Kidney (tissue), 2 donors: ENCODE data around the gene GMPPA. TPM values are rescaled to one million over a fixed set of nuclear protein-coding genes. Genes with fewer than 3 reads are reported as not detected.

Experiments
- microRNA-seq: library from miRNA; unstranded; fragments of <30 nt; microRNA quantifications from one replicate; pipeline ENCODE4 v1.2.0, GENCODE V29; 2020
- polyA plus RNA-seq: library from polyadenylated mRNA; stranded (reverse); fragments of 350-450 nt; fragmentation: Illumina TruSeq; extraction: RNeasy Lipid Tissue Mini Kit (QIAGEN cat#74804); gene quantifications from one replicate; pipeline ENCODE4 v1.2.3, GENCODE V29; 2014; ENCODE audit warnings: low read depth, low replicate concordance; ENCODE audit not compliant: insufficient read depth
- total RNA-seq: library from RNA; stranded (reverse); fragmentation: NEBNext Ultra II Directional; extraction: Animal tissue kit (Norgen Biotek cat#: 25700); gene quantifications from one replicate; pipeline ENCODE4 v1.2.1, GENCODE V29; 2021
- donor health status: DM: yes; HTN: yes; CAD: no.

GMPPA gene
- total and polyA plus RNA-seq, 2 donors from 2014 or later, result 33.9 to 53.1 TPM

Small RNA genes lying within 50 kb of the gene (microRNA-seq; reads per million reads assigned to microRNA genes)
- gene MIR3132, result not detected

Other genes with a start within 250 kb of the GMPPA start
- 0.98 TPM for gene TUBA4B, start 245.6 kb upstream of the GMPPA start, total RNA-seq
- gene TUBA4B, start 245.6 kb upstream of the GMPPA start, polyA plus RNA-seq, result 15.4 TPM
- 49.4 TPM for gene TUBA4A, start 245.0 kb upstream of the GMPPA start, total RNA-seq
- 156 TPM for gene TUBA4A, start 245.0 kb upstream of the GMPPA start, polyA plus RNA-seq
- gene DNAJB2, start 219.5 kb upstream of the GMPPA start, total RNA-seq, result 94.3 TPM
- gene DNAJB2, start 219.5 kb upstream of the GMPPA start, polyA plus RNA-seq, result 128 TPM
- not detected for gene PTPRN, start 189.5 kb upstream of the GMPPA start, total RNA-seq
- not detected for gene PTPRN, start 189.5 kb upstream of the GMPPA start, polyA plus RNA-seq
- gene RESP18, start 166.1 kb upstream of the GMPPA start, total RNA-seq, result not detected
- not detected for gene RESP18, start 166.1 kb upstream of the GMPPA start, polyA plus RNA-seq
- gene DNPEP, start 111.0 kb upstream of the GMPPA start, total RNA-seq, result 53.3 TPM
- gene DNPEP, start 111.0 kb upstream of the GMPPA start, polyA plus RNA-seq, result 71.0 TPM
- 74.2 TPM for gene DES, start 80.5 kb upstream of the GMPPA start, total RNA-seq
- 30.0 TPM for gene DES, start 80.5 kb upstream of the GMPPA start, polyA plus RNA-seq
- gene SPEG, start 64.0 kb upstream of the GMPPA start, total RNA-seq, result 26.6 TPM
- 13.1 TPM for gene SPEG, start 64.0 kb upstream of the GMPPA start, polyA plus RNA-seq
- not detected for gene ASIC4, start 15.6 kb downstream of the GMPPA start, total RNA-seq
- gene ASIC4, start 15.6 kb downstream of the GMPPA start, polyA plus RNA-seq, result not detected
- 59.5 TPM for gene CHPF, start 44.9 kb downstream of the GMPPA start, total RNA-seq
- 57.3 TPM for gene CHPF, start 44.9 kb downstream of the GMPPA start, polyA plus RNA-seq
- gene TMEM198, start 45.1 kb downstream of the GMPPA start, total RNA-seq, result 4.5 TPM
- gene TMEM198, start 45.1 kb downstream of the GMPPA start, polyA plus RNA-seq, result 4.2 TPM
- gene OBSL1, start 72.6 kb downstream of the GMPPA start, total RNA-seq, result 123 TPM
- 89.5 TPM for gene OBSL1, start 72.6 kb downstream of the GMPPA start, polyA plus RNA-seq
- 1.2 TPM for gene INHA, start 73.4 kb downstream of the GMPPA start, total RNA-seq
- 2.5 TPM for gene INHA, start 73.4 kb downstream of the GMPPA start, polyA plus RNA-seq
- gene STK11IP, start 99.0 kb downstream of the GMPPA start, total RNA-seq, result 33.7 TPM
- 12.5 TPM for gene STK11IP, start 99.0 kb downstream of the GMPPA start, polyA plus RNA-seq
- 4.9 TPM for gene SLC4A3, start 128.7 kb downstream of the GMPPA start, total RNA-seq
- 5.2 TPM for gene SLC4A3, start 128.7 kb downstream of the GMPPA start, polyA plus RNA-seq